Renal cortex interstitium (tissue), 11 donors: ENCODE results near the gene TTC38. TPM values are rescaled to one million over a fixed set of nuclear protein-coding genes. Genes with fewer than 3 reads are reported as not detected.
"Not testable (repeated sequence)": the region's sequence is repeated elsewhere in the genome, so short reads cannot be mapped to it uniquely, and the experiment has no call there.

Source experiments
- DNase-seq, 11 donors: peaks; one replicate each; pipeline ENCODE4 v3.0.0-alpha.2; 2013; ENCODE audit warnings: low read depth in 9 of 11, low spot score in 4 of 11; ENCODE audit errors: extremely low read depth in 1 of 11
- polyA plus RNA-seq, 3 donors: library from polyadenylated mRNA; unstranded; fragments of 120-200 nt; gene quantifications; one replicate each; pipeline ENCODE4 v1.2.1, GENCODE V29; 2013; ENCODE audit not compliant: insufficient read length in 3 of 3

TTC38 gene
- polyA plus RNA-seq, 3 donors = 51.1 to 65.2 (median 52.8) TPM

GRCh38 chr22:46240073-46240472 is 27.7 kb upstream of the TTC38 start:
- no peak for DNase-seq

DNA sequence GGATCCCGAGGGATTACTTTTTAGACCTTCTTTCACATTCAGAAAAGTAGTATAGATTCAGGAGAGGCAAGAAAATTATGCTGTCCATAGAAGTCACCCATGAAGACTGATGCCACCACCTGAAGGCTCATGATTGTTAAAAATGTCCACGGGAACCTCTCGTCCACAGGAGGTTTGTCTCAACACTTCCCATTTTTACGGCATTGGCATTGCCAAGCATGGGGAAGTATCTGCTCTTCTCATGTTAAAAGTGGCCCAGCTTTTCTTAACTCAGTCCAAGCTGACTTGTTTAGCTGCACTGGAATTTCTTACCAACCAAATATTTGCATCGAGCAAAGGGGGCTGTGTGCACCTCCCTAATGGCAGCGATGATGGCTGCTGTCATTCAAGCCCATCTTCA is 27.3 kb upstream of the TTC38 start:
- no peak for DNase-seq

DNA sequence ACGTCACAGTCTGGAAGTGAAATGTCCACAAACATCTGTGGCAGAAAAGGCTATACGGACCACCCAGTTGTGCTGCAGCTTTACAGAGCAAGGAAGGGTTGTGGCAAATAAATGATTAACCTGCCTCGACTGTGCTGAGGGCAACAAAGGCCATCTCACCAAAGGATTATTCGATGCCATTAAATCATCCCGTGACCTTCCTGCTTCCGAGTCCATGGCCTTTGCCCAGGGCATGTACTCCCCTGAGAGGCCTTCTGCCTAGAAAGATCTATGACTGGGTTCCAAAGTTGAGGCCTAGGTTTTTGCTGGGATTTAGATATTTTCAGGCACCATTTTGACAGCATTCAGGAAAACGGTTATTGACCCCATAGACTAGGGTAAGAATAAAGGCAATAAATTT is 26.9 kb upstream of the TTC38 start:
- DNase-seq = no peak

- no peak for DNase-seq
Measured at GRCh38 chr22:46241396-46242007, 26.3 kb upstream of the TTC38 start.

DNA sequence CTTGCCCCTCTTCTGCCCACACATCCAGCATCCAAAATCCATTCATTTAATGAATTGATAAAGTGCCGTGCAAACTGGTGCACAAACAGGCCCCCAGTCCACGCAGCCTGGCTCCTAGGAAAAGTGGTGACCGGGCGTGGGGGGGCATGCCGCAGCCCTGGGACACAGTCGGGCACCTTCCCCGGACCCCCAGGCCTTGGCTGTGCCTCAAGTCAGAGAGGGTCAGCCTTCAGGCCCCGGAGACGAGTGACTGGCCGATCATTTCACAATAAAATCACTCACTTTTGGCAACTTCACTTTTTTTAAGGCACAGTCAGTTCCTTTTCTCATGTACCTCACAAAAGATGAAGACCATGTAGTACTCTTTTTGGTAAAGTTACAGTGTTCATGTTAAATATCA is 25.7 kb upstream of the TTC38 start:
- no peak for DNase-seq

- no peak for DNase-seq
Measured at GRCh38 chr22:46244771-46245170, 23.0 kb upstream of the TTC38 start.

GRCh38 chr22:46245511-46245910 is 22.3 kb upstream of the TTC38 start:
- no peak for DNase-seq

- DNase-seq = no peak
Measured at GRCh38 chr22:46246178-46246577, 21.6 kb upstream of the TTC38 start.

- no peak for DNase-seq
Measured at GRCh38 chr22:46247443-46247975, 20.3 kb upstream of the TTC38 start.

GRCh38 chr22:46250035-46250782 is 17.6 kb upstream of the TTC38 start, which contains the start of gene CDPF1:
TSS of gene CDPF1 (minus strand) at chr22:46250293. CDS start at chr22:46248284, 2,009 bp downstream.
- DNase-seq = peak; percentile 59 to 86 (median 81)

DNA sequence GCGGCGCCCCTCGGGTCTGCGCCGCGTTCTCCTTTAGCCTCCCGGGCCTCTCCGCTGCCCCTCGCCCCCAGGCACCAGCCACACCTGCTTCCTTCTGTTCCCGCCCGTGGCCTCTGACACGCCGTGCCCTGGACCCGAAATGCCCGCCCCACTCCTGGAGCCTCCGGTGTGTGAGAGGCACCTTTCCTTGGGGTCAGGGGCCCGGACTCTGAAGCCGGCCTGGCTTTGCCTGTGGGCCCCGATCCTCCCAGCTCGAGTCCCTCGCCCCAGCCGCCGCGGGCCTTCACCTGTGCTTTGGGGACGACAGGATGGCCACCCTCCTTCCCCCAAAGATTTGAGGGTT is 17.1 kb upstream of the TTC38 start:
- DNase-seq = no peak

GRCh38 chr22:46251266-46251665 is 16.5 kb upstream of the TTC38 start:
- DNase-seq = no peak

- no peak for DNase-seq
Measured at GRCh38 chr22:46251816-46252380, 15.9 kb upstream of the TTC38 start.

- no peak for DNase-seq
Measured at GRCh38 chr22:46256358-46256958, 11.3 kb upstream of the TTC38 start.

- DNase-seq = no peak
Measured at GRCh38 chr22:46259374-46259773, 8.4 kb upstream of the TTC38 start.

DNA sequence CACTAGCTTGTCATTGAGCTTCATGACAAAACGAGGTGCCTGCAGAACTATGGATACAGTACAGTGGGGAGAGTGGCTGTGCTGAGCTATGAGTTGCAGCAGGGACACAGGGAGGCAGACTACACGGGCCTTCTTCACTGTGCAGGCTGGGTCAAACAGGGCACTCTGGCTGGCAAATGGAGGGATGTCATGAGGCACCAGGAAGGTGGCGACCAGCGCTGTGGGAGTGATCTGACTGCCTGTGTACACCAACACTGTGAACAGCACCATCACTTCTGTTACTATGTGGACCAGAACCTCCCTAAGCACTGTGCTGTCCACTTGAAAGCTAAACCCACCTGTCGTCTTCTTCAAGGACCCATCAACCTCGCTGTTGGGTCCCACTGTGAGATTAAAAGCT is 7.8 kb upstream of the TTC38 start:
- no peak for DNase-seq

DNA sequence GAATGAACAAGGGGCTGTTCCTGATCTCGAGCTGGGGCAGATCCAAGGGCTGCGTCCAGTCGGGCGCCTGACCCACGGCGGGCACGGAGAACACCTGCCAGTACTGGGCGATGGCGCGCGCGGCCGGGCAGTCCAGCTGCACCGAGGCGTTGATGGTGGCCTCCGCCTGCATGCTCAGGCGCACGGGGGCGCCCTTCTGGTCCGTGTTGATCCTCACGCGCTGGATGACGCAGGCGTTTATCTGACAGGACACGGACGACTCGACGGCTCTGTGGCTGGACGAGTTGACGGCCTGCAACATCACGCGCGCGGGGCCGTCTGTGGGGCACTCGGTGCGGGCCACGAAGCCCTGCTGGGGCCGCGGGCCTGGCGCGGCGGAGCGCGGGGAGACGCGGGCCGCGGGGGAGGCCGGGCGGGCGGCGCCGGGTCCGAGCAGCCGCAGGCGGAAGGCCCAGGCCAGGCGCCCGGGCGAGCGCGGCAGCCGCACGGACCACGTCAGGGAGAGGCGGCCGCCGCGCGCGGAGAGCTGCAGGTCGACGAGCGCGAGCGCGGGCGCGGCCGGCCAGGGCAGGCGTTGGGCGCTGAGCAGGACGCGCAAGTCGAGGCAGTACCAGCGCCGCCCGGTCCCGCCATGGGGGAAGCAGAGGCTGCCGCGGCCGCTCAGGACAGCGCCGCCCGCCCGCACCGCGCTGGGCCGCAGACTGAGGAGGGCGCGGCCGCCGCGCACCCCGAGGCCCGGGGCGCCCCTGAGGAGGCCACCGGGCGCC is 5.2 kb upstream of the TTC38 start:
- peak in 3 of 11 donors; percentile 28 to 40 (median 40) for DNase-seq

DNA sequence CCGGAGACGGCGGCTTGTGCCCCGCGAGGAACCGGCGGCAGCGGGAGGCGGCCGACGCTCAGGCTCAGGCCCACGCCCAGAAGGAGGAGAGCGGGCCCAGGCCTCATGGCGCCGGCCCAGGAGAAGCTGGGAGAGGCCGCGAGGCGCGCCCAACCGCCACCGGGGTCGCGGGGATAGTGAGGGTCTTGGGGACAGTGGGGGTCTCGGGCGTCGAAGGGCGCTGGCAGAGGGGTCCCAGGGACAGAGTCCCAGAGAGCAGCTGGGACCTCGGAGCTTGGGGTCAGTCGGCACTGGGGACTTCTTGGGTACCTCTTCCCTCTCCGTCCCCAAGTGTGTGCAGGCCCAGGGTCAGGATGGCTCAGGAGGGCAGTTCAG is 4.6 kb upstream of the TTC38 start, which contains the start of gene PKDREJ:
Gene PKDREJ (minus strand): TSS at position 128 of the 375 bp plus-strand sequence. CDS start 21 bp downstream, at position 107.
- no peak for DNase-seq

- not testable (repeated sequence) for DNase-seq
Measured at GRCh38 chr22:46264520-46264919, 3.3 kb upstream of the TTC38 start.
